Erythroblast (primary cell): ENCODE data around the gene RNF31.

Experiments
- GATA1 ChIP-seq: IDR thresholded peaks from 2 replicates; pipeline ENCODE4 v1.6.1; 2011; ENCODE audit warnings: low read depth, mild to moderate bottlenecking, control low read depth, low read length, moderate library complexity
- POLR2A ChIP-seq: IDR thresholded peaks from 2 replicates; pipeline ENCODE4 v1.6.1; 2011; ENCODE audit warnings: mild to moderate bottlenecking, low read length

- TF ChIP-seq POLR2A (no peak), GATA1 (no peak)
Measured at GRCh38 chr14:24159777-24160498, 12.6 kb downstream of the RNF31 start.
